ENCODE results near the gene POU2AF3.

GRCh38 chr11:111282562-111283075 lies 15.7 kb upstream of the POU2AF3 start:
- TF ChIP-seq GATA2 (IDR thresholded peaks at IDR 0.05; ENCODE audit: low read depth, low read length) (no peak), GATA3 (IDR thresholded peaks at IDR 0.05; ENCODE audit: low read depth, low read length) (no peak)

Data from SH-SY5Y (cell line).